GM21717 (cell line): ENCODE results near the gene DNAAF1.
"Not testable (repeated sequence)": the region's sequence is repeated elsewhere in the genome, so short reads cannot be mapped to it uniquely, and the experiment has no call there.

ENCODE experiments used
- ATAC-seq: cut with Tn5 transposase; IDR thresholded peaks from one replicate; pipeline ENCODE4 v1.9.1; 2021; ENCODE audit warnings: mild to moderate bottlenecking, moderate library complexity; ENCODE audit not compliant: unreplicated experiment

Gene DNAAF1

DNA sequence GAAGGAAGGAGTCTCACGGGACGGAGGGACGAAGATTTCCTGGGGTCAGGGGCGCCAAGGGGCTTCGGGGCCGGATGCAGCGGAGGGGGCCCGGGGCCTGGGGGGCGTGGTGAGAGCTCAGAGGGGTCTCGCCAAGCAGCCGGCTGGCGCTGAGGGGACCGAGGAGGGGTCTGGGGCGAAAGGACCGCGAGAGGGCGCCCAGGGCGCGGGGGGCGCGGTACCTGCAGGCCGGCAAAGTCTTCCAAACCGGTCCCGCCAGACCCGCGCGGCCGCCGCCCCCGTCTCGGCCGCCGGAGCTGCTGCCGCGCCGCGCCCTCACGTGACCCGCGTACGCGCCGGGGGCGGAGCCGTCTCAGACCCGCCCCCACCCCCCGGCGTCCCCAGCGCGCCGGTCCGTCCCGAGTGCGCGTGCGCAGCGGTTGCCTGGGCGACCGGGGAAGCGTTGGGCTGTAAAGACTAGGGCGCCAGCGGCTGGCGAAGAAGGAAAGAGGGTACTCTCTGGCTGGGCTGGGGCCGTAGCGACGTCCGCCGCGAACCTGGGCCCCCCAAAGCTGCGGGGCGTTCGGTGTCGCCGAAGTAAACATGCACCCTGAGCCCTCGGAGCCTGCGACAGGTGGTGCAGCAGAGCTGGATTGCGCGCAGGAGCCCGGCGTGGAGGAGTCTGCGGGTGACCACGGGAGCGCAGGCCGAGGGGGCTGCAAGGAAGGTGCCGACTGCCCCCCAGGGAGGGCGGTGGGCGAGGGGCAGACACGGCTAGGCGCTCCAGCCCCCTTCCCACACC is at the start of gene DNAAF1, which contains the start of gene HSDL1:
Gene DNAAF1 (plus strand): TSS at position 450 of the 781 bp plus-strand sequence. CDS start 133 bp downstream, at position 583.
Gene HSDL1 (minus strand): TSS at position 319 of the 781 bp plus-strand sequence. CDS start 13,856 bp downstream, outside the sequence.
- peak; percentile 83 for ATAC-seq

DNA sequence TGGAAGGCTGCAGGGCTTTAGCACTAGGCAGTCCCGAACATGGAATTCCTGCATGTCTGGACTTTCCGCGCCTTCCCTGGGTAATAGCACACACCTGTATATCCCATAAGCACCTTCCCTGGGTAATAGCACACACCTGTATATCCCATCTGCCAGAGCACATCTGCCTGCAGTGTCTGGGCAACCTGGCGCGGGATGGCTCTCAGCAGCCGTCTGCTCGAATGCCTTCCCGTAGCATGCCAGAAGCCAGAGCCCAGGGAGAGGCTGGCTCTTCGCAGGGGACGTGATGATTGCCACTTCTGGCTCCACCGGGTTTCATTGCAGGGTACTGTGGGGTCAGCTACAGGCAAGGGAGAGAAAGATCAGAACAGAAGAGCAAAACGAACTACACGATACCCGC is 49.6 kb upstream of the DNAAF1 start:
- ATAC-seq = no peak

DNA sequence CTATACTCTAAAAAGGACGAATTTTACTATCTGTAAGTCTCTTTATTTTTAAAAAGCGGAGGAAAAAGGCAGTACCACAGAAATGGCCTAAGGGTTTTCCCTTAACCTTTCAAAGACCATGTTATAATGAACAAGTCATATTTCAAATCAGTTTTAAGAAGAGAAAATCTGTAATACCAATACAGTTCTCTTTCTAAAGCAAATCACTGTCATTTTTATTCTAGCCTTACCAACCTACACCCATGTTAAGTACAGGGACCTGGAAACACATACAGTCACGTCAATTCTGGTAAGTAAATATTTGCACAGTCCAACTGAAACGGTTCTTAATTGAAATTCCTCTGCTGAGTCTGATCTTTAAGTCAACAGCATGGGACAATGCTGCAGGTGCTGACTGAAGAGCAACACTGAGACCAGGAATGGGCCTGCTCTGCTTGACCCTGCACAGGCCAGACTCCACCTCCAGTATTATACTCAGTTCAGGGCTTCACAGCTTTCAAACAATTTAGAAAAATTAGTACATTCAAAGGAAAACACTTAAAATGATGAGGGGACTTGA is 48.6 kb upstream of the DNAAF1 start:
- ATAC-seq = no peak

DNA sequence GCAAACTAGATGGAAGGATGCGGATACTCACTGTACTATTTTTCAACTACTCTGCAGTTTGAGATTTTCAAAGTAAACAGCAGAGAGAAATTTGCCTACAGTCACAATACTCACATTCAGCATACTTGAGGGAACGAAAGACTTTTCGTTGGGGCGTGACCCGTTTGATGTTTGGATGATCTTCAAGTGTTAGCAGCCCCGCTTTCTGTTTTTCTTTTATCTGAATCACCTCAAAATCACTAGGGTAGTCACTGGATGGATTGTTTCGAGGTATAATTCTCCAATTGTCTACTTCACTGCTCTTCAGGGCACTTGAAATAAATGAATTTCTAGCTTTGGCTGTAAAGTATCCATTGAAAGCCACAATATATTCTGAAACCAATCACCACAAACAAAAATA is 46.2 kb upstream of the DNAAF1 start:
- ATAC-seq = no peak

DNA sequence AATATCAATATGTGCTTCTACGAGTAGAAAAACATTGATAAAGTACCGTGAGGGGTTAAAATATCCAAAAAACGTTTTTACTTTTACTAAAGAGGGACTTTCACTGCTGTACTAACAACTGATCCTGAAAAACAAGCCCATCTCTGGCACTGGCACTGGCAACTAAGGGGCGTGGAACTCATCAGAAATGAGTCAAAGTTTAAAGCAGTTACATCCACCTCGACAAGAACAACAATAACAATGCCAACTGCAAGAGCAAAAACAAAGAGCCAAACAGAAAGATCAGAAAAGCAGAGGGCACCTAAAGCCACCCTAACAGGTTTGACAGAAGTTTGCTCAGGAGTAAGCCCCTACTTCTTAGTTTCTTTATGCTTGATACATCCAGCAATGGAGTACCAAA is 41.4 kb upstream of the DNAAF1 start:
- no peak for ATAC-seq

DNA sequence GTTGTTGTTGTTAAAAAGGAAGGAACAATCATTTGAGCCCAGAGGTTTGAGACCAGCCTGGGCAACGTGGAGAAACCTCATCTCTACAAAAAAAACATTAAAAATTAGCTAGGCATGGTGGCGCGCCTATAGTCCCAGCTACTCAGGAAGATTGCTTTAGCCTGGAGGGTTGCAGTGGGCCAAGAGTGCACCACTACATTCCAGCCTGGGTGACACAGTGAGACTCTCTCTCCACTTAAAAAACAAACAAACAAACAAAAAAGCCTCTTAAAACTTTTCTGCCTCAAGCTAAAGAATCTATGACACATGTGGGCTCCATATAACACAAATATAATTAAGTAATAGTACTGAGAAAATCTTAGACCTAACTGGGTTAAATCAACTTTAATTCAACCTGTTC is 40.9 kb upstream of the DNAAF1 start:
- ATAC-seq = no peak

DNA sequence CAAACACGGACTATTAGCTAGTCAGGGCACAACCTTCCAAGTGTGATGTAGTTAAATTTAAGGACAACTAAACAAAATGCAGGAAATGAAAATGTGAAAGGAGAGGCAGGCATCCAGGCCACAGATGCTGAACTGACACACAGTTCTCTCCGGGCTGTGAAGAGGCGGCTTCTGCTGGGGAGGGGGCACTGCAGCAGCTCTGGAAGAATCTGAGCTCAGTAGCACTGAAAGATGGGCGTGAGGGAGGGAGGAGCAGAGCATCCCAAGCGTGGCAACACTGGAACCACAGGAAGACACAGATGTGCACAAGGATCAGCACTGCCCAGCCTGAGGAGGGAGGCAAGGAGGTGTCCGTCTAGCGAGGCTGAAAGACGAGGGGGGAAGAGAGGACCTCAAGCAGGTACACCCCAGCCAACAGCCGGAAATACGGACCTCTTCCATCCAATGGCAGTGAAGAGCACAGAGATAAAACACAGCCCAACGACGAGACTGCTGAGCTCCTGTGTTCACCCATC is 39.8 kb upstream of the DNAAF1 start:
- ATAC-seq = no peak

DNA sequence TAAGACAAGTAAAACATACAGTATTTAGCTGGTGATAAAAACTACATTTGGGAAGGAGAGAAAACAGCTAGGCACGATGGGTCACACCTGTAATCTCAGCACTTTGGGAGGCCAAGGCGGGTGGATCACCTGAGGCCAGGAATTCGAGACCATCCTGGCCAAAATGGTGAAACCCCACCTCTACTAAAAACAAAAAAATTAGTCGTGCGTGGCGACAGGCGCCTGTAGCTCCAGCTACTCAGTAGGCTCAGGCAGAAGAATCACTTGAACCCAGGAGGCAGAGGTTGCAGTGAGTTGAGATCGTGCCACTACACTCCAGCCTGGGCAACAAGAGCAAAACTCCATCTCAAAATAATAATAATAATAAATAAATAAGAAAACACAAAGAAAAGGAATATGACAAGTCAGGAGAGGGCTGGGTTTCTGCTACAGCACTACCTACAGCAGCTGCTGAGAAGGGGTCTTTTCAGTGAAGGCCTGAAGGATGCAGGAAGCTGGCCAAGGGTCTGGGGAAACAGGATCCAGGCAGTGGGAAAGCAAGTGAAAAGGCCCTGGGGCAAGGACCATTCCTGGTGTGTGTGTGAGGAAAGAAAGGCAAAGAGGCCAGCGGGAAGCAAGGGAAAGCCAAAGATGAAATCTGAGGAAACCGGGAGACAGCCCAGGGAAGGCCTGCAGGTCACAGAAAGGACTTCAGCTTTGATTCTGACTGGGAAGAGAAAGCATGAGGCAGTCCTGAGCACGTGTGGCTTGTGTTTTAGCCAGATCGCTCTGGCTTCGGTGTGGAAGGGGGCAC is 39.0 kb upstream of the DNAAF1 start:
- no peak for ATAC-seq

DNA sequence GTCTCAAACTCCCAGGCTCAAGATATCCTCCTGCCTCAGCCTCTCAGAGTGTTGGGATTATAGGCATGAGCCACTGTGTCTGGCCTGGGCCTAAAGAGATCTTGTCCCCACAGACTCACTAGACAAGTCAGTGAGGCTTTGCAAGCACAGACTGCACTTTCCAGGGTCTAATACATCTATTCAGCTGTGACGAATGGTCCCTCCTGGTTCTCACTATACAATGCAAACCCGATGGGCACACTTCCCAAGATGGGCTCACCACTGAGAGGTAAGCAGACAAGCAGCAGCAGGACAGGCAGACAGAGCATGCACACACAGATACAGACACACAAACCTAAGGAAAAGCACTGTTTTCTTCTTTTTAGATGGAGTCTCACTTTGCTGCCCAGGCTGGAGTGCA is 37.2 kb upstream of the DNAAF1 start:
- no peak for ATAC-seq

DNA sequence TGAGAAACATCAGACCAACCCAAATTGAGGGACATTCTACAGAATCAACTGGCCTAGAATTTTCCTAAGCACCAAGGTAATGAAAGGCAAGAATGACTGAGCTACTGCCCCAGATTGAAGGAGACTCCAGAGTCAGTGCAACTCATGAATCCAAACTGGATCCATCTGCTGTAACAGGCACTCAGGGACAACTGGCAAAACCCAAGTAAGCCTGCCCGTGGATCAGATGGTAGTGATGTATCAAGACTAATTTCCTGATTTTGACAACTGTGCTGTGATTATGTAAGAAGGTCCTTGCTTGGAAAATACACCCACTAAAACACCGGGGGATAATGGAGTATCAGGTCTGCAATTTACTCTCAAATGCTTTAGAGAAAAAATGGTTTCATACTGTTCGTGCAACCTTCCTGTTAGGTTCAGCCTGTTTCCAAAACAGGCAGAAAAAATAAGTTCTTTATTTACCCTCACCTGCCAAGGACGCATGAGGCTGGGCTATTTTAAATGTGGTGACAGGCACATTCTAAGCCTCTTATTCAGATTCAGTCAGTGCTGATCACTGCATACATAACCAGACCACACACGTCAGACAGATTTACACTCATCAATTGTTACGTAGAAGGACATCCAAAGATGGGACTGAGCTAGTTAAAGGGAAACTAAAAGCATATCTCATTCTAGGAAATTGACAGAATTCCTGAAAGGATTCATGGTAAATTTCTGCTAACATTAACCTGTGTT is 35.3 kb upstream of the DNAAF1 start:
- ATAC-seq = no peak

DNA sequence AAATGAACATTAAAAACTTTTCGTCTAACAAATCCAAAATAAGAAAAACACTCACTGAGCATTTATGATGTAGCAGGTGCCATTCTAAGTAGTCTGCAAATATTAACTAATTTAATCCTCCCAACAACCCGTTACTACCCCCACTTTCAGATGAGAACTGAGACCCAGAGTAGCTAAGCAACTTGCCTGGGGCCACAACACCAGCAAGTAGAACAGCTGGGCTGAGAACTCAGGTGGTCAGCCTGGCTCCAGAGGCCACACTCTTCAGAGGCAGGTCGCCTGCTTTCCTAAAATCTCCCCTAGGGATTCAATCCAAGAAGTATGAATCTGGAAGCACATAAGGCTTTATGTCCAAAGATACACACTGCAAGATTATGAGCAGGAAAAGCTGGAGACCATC is 34.6 kb upstream of the DNAAF1 start:
- ATAC-seq = no peak

DNA sequence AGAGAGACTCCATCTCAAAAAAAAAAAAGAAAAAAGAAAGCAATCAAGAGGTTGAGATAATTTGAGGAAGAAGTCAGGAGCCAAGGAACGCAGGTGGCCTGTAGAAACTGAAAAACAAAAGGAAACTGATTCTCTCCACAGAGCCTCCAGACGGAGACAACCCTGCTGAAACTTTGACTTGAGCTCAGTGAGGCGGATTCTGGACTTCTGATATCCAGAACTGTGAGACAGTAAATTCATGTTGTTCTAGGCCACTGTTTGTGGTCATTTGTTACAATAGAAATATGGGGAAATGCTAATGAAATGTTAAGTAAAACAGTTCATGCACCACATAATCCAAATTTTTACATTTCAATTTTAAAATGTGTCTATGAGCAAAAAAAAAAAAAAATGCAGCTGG is 33.6 kb upstream of the DNAAF1 start:
- ATAC-seq = no peak

DNA sequence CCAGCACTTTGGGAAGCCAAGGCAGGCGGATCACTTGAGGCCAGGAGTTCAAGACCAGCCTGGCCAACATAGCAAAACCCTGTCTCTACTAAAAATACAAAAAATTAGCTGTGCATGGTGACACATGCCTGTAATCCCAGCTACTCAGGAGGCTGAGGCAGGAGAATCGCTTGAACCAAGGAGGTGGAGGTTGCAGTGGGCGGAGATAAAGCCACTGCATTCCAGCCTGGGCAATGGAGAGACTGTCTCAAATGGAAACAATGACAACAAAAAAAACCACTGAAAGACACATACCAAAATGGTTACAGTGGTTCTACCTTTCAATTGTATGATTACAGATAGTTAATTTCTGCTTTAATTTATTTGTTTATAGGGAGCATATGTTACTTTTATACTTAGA is 33.2 kb upstream of the DNAAF1 start:
- not testable (repeated sequence) for ATAC-seq

DNA sequence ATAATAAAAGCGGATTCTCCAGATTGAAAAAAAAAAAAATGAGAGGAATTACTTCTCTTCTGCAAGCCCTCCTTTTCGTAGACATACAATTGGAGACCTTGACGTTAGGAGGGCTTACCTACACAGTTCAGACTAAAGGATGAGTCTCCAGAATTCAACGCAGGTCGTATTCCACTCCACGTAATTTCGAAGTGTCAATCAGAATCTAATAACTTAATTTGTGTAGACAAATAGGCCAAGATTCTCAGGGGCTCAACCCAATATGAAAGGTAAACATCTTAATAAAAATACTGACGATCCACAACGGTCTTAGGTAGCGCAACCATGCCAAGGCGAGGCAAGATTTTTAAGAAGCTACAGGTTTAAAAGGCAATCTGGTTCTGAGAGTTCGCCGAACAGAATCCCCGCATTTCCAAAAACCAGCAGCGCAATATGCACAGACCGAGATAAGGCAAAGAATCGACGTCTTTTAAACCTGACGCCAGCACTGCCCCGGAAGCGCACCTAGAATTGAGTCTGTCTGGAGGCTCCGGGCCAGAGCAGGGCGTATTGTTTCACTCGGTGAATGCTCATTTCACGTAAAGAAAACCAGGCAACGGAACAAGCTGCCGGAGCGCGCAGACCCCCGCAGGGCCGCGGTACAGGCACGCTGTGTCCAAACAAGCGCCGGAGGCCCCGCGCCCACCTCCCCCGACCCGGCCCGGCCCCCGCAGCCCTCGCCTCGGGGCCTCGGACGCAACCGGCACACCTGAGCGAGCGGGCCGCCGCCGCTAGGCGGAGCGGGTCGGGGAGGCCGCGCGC is 29.0 kb upstream of the DNAAF1 start:
- ATAC-seq = peak; percentile 37

DNA sequence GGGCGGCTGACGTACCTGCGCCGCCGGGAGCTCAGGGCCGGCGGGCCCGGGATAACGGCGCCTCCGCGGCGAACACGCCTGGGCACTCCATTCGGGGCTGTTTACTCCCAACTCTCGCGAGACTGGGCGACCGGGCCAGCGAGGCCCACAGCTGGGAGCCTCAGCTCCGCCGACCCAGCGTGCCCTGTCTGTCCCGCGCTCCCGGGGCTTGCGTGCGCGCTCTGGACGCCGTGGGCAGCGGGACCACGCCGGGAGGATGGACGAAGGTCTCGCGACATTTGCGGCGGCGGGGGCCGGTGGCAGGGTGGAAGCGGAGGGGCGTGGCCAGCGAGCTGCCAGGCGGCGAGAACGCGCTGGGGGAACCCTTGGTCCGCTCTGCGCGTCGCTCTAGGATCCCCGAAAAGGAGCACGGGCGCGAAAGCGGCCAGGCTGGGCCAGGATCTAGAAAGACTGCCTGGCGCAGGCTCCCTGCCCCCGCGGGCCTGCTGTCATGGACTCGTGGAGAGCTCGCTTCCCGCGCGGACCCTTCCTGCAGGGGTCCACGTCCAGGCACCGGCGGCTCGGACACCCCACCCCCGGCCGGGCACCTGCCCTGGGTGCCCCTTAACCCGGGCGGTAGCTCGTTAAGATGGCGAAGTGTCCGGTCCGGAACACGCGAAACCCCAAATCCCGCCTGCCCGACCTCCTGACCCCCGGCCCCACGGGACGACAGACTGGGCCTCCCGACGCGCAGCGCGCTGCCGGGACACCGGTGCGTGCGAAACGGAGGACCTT is 28.2 kb upstream of the DNAAF1 start, which contains the start of gene MBTPS1:
Gene MBTPS1 (minus strand): TSS at position 223 of the 774 bp plus-strand sequence. CDS start 15,159 bp downstream, outside the sequence.
- ATAC-seq = peak; percentile 89

DNA sequence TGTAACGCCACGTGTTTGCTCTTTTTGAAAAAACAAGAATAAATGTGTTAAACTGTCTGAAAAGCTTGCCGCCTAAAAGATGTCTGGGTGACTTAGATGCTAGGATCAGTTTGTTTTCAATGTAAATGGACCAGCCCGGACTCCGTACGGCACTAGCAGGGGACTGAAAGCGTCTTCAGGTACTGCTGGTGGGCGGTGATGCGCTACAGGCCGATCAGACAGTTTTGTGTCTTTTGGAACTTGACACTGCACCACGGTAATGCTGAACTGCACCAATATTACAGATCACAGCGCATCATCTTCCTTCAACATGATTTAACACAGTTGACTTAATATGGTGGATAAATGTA is 27.6 kb upstream of the DNAAF1 start:
- ATAC-seq = peak; percentile 16

DNA sequence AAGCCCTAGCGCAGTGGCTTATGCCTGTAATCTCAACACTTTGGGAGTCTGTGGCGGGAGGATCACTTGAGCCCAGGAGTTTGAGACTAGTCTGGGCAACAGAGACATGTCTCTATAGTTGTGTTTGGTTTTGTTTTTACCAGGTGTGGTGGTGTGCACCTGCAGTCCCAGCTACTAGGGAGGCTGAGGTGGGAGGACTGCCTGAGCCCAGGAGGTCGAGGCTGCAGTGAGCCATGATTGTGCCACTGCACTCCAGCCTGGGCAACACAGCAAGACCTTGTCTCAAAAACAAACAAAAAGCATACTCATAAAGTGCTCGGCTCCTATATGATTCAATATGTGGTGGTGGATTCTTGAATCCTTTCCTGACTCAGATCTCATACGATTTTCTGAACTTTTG is 26.8 kb upstream of the DNAAF1 start:
- ATAC-seq = not testable (repeated sequence)

DNA sequence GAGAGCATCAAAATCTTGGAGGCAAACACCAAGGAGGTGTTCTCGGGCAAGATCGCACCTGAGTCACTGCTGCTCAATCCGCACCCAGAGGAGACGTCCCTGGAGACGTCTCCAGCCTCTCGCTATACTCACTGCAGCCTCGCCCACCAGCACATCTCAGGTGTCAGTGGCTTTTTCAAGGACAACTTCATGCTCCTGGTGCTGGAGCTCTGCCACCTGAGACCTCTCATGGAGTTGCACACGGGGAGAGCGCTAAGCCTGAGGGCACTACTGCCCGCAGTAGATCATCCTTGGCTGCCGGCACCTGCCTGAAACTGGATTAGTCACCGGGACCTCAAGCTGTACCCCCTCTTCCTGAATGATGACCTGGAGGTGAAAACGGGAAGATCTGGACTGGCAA is 25.7 kb upstream of the DNAAF1 start:
- no peak for ATAC-seq

DNA sequence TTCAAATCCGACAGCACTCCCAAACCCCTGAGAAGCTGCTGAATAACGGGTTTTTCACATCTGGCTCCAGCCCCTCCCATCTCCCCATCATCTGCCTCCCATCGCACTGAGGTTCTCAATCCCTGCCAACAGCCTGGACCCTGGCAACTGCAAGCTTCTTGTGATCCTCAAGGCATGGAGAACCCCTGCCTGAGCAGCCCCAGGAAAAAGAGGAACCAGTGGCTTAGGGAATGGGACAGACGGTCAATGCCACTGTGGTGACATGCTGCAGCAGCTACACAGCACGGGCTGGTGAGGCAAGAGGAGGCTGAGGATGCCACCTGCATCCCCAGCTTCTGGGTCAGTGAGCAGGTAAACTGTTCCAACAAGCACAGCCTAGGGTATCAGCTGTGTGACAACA is 25.1 kb upstream of the DNAAF1 start:
- no peak for ATAC-seq
